ENCODE measurements around the gene BPGM. TPM values are rescaled to one million over a fixed set of nuclear protein-coding genes. Genes with fewer than 3 reads are reported as not detected.

BPGM gene
- total RNA-seq, 1 experiment from 2014 or later, result 18.5 TPM

GRCh38 chr7:134690016-134690415, 43.4 kb downstream of the BPGM start:
- no peak for TF ChIP-seq EZH2 (IDR thresholded peaks at IDR 0.05; ENCODE audit: low read depth)
- peak; percentile 59 for TF ChIP-seq CTCF (conservative IDR thresholded peaks at IDR 0.05)
- no peaks in the 10 kb centered on the region for H3K27me3 ChIP-seq (ENCODE audit: insufficient read depth, low read depth)
- H3K9me3 ChIP-seq (ENCODE audit: insufficient read depth, low read depth), result no peaks in the 10 kb centered on the region
- H3K27ac ChIP-seq, result no peak overlapping the region
- H3K4me2 ChIP-seq, result no peak overlapping the region
- no peaks in the 10 kb centered on the region for H3K79me2 ChIP-seq (ENCODE audit: low read depth)
- ChIA-PET POLR2A (ENCODE audit: unreplicated experiment) (interaction anchor here (0.6 kb wide), 2 partner anchors 154 to 354 kb away, joined by 3 to 11 read pairs; no protein-coding TSS in a partner anchor), CTCF (interaction anchor here (0.6 to 1.9 kb wide), 10 partner anchors 11 to 585 kb away, joined by 3 to 8 read pairs (median 4); no protein-coding TSS in a partner anchor)
- H3K36me3 ChIP-seq (ENCODE audit: low read depth), result no peaks in the 10 kb centered on the region
- intact Hi-C loops (cut with micrococcal nuclease; ENCODE audit: unreplicated experiment), result loop anchor here (1.0 kb wide), 2 partner anchors 254 to 480 kb away; partner anchors contain the start of gene CYREN
- no peaks in the 10 kb centered on the region for H3F3A ChIP-seq (ENCODE audit: insufficient read depth, low read depth)
- no TSS peak for BruUV-seq (replicated peaks)
- no peaks in the 10 kb centered on the region for H3K4me1 ChIP-seq (replicated peaks; ENCODE audit: insufficient read depth)
- no peaks in the 10 kb centered on the region for H3K9me2 ChIP-seq (ENCODE audit: insufficient read depth)
- no peak for DNase-seq
- no peak overlapping the region for H2AFZ ChIP-seq
- no peaks in the 10 kb centered on the region for H4K20me1 ChIP-seq (ENCODE audit: insufficient read depth)
- H3K4me3 ChIP-seq, result no peak overlapping the region

GRCh38 chr7:134690614-134691504, 44.2 kb downstream of the BPGM start:
- no peak for TF ChIP-seq CTCF (conservative IDR thresholded peaks at IDR 0.05)
- no peak for TF ChIP-seq EZH2 (IDR thresholded peaks at IDR 0.05; ENCODE audit: low read depth)
- Histone ChIP-seq H2AFZ (no peak overlapping the region), H3K9me3 (ENCODE audit: insufficient read depth, low read depth) (no peaks in the 10 kb centered on the region), H3F3A (ENCODE audit: insufficient read depth, low read depth) (no peaks in the 10 kb centered on the region), H3K4me3 (no peak overlapping the region), H3K36me3 (ENCODE audit: low read depth) (no peaks in the 10 kb centered on the region), H3K27ac (no peak overlapping the region), H4K20me1 (ENCODE audit: insufficient read depth) (no peaks in the 10 kb centered on the region), H3K79me2 (ENCODE audit: low read depth) (no peaks in the 10 kb centered on the region), H3K4me2 (no peak overlapping the region), H3K9me2 (ENCODE audit: insufficient read depth) (no peaks in the 10 kb centered on the region), H3K4me1 (replicated peaks; ENCODE audit: insufficient read depth) (no peaks in the 10 kb centered on the region), H3K27me3 (ENCODE audit: insufficient read depth, low read depth) (no peaks in the 10 kb centered on the region)
- intact Hi-C loops (cut with micrococcal nuclease; ENCODE audit: unreplicated experiment), result loop anchor here (1.0 kb wide), 2 partner anchors 253 to 479 kb away; partner anchors contain the start of gene CYREN
- BruUV-seq (replicated peaks), result no TSS peak
- POLR2A ChIA-PET (ENCODE audit: unreplicated experiment), result interaction anchor here (0.6 to 0.7 kb wide), 2 partner anchors 19 to 66 kb away, joined by 8 to 13 read pairs; no protein-coding TSS in a partner anchor
- no peak for DNase-seq
- CTCF ChIA-PET, result interaction anchor here (0.7 to 1.9 kb wide), 7 partner anchors 10 to 584 kb away, joined by 3 to 8 read pairs (median 4); no protein-coding TSS in a partner anchor

- DNase-seq, result peak in 1 of 2 experiments; percentile 26
- CTCF ChIA-PET, result interaction anchor here (0.6 to 1.9 kb wide), 3 partner anchors 9 to 51 kb away, joined by 3 to 8 read pairs (median 6); no protein-coding TSS in a partner anchor
- TF ChIP-seq EZH2 (IDR thresholded peaks at IDR 0.05; ENCODE audit: low read depth) (no peak), CTCF (conservative IDR thresholded peaks at IDR 0.05) (no peak)
- no peaks in the 10 kb centered on the region for H3K9me2 ChIP-seq (ENCODE audit: insufficient read depth)
- no peaks in the 10 kb centered on the region for H3K27me3 ChIP-seq (ENCODE audit: insufficient read depth, low read depth)
- H3K79me2 ChIP-seq (ENCODE audit: low read depth), result no peaks in the 10 kb centered on the region
- intact Hi-C loops (cut with micrococcal nuclease; ENCODE audit: unreplicated experiment), result loop anchor here (2.0 kb wide), 1 partner anchor 59 kb away; no protein-coding TSS in a partner anchor
- H4K20me1 ChIP-seq (ENCODE audit: insufficient read depth), result no peaks in the 10 kb centered on the region
- POLR2A ChIA-PET (ENCODE audit: unreplicated experiment), result interaction anchor here (0.6 to 0.9 kb wide), 5 partner anchors 19 to 473 kb away, joined by 3 to 13 read pairs (median 4); no protein-coding TSS in a partner anchor
- H3K9me3 ChIP-seq (ENCODE audit: insufficient read depth, low read depth), result no peaks in the 10 kb centered on the region
- no peaks in the 10 kb centered on the region for H3F3A ChIP-seq (ENCODE audit: insufficient read depth, low read depth)
- no peaks in the 10 kb centered on the region for H3K4me1 ChIP-seq (replicated peaks; ENCODE audit: insufficient read depth)
- BruUV-seq (replicated peaks), result no TSS peak
- H3K36me3 ChIP-seq (ENCODE audit: low read depth), result no peaks in the 10 kb centered on the region
- H3K4me2 ChIP-seq, result no peak overlapping the region
- H2AFZ ChIP-seq, result no peak overlapping the region
- no peak overlapping the region for H3K4me3 ChIP-seq
- no peak overlapping the region for H3K27ac ChIP-seq
These were observed 45.1 kb downstream of the BPGM start for GRCh38 chr7:134691546-134692343.

Data from PC-9 (cell line).